HL-60/S4 treated with phorbol 12-myristate 13-acetate at 8.2 ng/mL for 4 days and 3 days (cell line): ENCODE measurements around the gene OMA1.
"Not testable (repeated sequence)": the region's sequence is repeated elsewhere in the genome, so short reads cannot be mapped to it uniquely, and the experiment has no call there.

Source experiments
- in situ Hi-C: fragments of 300-500 bp; cut with MboI; formaldehyde crosslinking; loops from 2 replicates; pipeline ENCODE4 v1.15.0; 2022; ENCODE audit warnings: low sequenced_read_pairs

The OMA1 gene

DNA sequence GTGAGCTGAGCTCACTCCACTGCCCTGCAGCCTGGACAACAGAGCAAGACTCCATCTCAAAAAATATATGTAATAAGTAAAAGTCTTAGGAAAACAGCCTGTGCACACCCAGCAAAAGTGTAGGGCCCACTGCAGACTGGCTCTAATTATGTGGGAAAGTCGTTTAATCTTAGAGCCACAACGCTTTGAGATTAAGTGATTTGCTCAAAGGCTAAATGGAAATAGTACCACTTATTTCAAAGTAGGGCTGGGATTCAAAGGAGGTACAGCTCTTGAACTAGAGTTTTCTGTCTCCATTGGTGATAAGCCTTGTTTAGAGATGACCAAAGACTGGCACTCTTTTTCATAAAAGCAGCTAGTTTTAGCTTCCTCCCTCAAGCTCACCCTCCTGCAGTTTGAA is 28.3 kb upstream of the OMA1 start:
- in situ Hi-C loops, result no loop called here

DNA sequence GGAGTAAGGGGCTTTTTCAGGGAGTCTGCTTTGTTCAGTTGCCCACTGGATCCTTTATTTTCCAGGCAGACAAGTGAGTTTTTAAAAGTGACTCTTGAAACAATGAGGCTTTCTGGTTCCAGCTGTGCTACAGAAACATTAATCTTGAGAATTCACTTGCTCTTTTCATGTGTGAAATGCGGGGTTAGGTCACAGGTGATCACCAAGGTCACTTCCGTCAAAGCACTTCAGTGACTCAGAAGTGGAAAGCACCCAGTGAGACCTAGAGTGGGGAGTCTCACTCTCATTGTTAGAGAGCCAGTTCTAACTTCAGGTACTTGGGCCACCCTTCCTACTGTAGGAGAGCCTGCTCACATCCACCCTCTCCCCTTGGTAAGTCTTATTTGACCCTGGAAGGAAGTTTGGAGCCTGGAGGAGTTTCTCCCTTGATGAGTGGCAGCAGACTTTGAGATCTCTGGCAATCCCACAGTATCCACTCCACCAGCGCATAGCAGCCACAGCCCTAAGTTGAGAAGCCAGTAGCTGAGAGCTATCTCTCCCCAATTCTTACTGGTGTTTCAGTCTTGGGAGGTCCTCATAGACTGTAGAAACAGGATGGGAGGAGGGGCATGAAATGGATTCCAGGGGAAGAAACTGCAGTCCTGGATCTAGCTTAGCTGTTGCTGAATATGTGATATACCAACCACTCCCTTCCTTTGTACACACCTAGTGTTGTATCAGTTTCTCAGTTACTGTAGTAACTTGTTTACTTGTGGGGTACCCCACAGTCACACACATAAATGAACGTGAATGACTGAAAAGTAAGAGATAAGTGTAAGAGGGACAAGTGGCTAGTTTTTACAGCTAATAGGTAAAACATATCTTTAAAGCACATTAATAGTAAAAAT is 27.4 kb upstream of the OMA1 start:
- in situ Hi-C loops, result no loop called here

DNA sequence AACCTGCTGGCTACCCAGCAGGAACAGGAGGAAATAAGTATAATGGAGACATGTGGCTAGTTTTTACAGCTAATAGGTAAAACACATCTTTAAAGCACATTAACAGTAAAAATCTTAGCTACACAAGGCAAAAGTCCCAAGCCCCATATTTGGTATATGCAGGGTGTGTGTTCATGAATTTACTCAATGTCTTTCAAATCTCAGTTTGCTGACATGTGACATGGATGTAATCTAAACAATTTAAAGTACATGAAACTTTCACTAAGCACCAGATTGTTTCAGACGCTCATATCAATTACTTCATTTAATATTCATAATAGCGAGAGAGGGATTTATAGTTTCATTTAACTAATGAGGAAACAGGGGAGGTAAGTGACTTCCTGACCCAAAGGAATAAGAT is 26.6 kb upstream of the OMA1 start:
- in situ Hi-C loops, result no loop called here

DNA sequence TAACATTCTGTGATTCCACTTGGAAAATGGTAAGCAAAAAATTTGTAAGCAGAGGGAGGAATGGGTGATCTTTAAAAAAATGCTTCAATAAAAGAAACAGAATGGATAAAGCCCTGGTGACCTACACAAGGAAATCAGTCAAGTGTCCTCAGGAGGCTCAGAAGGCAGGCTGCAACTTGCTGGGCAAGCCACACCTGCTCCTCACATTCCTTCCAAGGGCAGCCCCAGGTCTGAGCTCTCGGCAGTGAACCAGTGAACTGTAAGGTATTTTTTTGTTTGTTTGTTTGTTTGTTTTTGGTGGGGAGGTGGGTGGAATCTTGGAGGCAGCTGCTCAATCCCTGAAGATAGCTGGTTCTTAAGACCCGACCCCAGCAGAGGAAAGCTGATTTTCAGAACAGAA is 26.2 kb upstream of the OMA1 start:
- in situ Hi-C loops, result no loop called here

DNA sequence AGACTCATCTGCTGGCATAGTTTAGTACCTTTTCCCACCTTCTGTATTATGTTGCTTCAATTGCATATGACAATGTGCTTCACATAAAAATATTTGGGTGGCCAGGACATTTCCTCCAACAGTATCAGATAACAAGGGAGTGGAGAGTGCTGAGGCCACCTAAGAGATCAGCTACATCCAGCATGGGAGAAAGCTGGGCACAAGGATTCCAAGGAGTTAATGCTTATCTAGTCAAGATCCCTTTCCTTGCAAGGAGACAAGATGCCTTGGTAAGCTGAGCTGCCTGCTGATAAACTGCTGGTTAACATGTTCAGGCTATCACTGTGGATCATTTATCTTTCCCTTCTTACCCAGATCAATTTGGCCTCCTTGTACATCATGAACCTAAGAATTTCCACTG is 25.1 kb upstream of the OMA1 start:
- in situ Hi-C loops, result no loop called here

DNA sequence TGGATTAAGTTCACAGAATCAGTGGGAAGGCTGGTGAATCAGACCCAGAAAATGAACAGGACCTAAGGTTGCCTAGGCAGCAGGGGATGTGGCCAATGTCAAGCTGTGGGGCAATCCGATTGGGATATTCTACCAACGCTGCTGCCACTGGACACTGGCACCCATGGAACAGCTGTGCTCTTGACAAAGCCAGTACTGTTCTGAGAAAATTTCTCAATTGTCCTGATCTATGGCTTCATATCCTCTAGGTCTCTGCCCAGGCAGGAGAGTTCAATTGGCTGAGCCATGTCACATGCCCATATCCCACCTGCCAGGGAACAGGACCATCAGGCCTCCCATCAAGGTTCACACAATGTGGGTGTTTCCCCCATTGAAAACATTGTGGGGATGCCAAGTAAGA is 24.3 kb upstream of the OMA1 start:
- in situ Hi-C loops, result no loop called here

DNA sequence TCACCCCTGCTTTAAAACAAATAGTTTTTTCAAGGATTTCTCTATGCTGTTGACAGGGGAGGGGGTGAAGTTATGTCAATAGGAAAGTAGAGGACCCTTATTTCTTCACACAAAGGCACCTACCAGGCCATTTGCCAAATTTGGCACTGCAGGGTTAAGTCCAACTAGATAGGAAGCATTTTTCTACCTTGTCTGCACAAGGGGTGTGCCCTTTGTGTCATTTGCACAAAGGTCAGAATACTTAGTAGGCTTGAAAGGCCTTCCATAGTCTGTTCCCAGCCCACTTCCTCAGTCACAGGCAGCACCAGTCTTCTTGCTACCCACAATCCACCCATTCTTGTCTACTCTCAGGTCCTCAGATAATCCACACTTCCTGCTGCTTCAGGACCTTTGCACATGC is 23.6 kb upstream of the OMA1 start:
- in situ Hi-C loops, result no loop called here

DNA sequence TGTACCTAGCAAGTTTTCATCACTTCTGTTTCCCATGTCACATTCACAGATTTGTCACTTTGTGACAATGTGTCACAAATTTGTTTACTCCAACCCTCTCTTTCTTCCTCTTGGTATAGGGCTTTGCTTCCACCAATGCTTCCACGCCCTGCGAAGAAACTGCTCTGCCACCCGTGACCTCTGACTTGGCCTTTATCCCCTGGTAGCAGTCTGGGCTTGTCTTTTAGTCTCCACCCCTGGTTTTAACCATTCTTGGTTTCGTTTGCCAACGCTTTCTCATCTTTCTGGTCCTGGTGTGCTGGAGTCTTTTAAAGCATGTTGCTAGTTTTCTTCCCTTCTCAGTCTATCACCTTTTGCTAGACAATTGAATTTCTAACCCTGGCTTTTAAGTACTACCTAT is 22.4 kb upstream of the OMA1 start:
- in situ Hi-C loops, result no loop called here

DNA sequence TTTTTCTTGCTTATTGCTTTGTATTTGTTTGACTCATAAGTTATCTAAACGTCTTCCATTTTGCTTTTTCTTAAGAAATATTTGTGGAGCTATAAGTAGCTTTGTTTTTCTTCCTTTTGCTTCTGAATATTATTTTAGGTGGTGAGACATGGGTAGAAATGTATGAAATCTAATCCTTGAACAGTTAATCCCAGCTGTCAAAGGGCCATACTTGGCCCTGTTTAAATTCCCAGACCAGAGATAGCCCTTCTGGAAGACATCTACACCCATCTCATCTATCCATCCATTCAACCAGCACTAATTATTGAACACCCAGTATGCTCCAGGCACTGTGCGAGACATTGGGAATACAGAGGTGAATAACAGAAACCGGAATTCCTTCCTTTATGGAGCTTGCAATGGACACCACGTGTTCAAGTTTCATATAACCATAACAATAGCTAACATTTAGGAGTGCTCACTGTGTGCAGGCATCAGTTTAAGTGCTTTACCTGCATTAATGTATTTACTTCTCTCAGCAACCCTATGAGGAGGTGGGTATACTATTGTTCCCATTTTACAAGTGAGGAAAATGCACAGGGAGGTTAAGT is 21.8 kb upstream of the OMA1 start:
- in situ Hi-C loops, result no loop called here

DNA sequence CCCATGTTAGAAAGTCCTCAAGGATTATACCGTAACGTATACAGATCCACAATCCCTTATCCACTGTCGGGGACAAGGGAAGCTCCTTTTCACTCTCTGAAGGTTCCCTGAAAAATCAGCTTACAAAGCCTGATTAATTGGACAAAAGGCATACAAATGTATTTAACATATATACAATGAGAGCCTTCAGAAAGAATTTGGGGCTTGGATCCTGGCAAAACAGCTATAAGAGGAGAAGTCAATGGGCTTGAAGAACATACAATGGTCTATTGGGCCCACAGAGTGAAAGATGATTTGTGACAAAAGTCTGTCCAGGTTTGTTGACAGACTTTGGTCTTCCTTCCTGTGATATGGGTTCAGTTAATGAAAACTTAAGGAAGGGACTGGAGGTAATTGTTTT is 19.8 kb upstream of the OMA1 start:
- in situ Hi-C loops, result no loop called here

DNA sequence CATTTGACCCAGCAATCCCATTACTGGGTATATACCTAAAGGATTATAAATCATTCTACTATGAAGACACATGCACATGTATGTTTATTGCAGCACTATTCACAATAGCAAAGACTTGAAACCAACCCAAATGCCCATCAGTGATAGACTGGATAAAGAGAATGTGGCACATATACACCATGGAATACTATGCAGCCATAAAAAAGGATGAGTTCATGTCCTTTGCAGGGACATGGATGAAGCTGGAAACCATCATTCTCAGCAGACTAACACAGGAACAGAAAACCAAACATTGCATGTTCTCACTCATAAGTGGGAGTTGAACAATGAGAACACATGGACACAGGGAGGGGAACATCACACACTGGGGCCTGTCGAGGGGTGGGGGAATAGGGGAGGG is 17.2 kb upstream of the OMA1 start:
- in situ Hi-C loops, result not testable (repeated sequence)

DNA sequence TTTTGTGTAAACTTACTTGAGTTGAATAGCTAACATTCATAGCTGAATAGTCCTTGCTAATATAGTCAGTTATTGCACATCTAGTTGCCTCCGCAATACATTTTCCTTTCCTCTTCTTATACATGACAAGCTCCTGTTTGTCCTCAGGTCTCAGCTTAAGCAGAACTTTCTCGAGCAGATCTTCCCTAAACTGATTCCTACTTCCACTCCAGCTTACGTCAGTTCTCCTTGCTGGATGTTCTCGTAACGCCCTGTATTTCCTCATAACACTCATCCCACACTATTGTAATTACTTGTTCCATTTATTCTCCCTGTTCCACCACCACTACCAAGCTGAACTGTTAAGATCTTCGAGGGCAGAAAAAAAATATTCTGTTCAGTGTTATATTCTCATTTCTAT is 15.1 kb upstream of the OMA1 start:
- in situ Hi-C loops, result no loop called here

DNA sequence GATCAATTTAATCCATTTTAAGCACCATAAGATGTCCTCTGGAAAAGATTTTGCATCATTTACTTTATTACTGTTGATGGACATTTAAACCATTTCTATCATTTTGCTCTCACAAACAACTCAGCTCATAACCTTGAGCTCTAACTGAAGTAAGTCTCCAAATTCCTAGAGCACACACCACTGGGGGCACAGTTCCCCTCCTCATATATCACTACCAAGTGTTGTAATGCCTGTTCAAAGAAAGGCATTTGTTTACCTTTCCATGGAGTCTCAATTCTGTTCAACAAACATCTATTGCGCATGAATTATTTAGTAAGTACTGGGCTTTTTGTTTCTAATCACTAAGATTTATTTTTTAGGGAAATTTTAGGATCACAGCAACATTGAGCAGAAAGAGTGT is 8.9 kb upstream of the OMA1 start:
- in situ Hi-C loops, result no loop called here

DNA sequence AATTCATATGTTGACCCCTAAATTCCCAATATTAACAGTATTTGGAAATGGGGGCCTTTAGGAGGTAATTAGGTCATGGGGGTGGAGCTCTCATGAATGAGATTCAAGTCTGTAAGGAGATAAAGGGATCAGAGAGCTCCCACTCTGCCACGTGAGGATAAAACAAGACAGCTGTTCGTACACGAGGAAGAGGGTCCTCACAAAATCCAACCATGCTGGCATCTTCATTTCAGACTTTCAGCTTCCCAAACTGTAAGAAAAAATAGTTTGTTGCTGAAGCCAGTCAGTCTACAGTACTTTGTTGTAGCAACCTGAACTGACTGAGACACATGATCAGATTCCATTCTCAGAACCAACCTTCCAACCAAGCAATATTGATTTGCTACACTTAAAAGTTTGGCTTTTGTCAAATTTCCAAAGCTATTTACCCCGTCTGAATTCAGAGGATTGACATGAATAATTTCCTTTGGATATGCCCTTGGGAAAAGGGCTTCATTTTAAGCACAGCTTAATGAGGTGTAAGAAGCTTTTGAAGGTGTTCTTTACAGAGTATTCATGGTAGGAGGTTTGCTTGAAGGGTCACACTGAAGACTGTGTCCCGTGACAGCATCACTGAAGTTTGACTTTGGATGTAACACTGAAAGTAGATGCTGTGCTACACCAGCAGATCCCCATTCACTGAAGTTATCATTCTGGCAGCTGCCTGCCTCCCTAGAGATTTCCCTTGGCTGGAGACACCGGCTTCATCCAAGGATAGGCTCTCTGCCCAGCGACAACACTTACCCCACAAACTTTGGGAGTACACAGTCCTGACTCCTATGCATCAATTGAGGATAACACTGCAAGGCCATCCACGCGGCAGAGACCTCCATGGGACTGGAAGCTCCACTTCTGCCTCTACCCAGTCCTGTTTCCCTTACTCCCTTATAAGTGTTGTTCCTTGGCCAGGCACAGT is 4.9 kb upstream of the OMA1 start:
- in situ Hi-C loops, result no loop called here

DNA sequence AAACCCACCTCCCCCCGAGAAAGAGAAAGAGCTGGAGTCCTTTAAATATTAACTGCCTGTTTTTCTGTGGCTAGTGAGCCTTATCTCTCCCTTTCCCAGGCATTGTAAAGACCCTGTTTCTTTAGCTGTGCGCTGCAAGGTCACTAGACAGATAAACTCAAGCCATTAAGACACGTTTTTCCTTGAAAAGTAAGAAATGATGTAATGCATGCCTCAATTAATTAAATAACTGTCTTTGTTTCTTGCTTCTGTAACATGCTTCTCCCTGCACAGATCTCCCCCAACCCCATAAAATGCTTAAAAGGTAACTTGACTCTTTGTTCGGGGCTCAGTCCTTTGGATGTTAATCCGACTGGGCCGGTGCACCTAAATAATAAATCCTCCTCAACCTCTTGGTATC is 2.8 kb upstream of the OMA1 start:
- in situ Hi-C loops, result loop anchor here (25.0 kb wide), 1 partner anchor 88 kb away; no protein-coding TSS in a partner anchor

DNA sequence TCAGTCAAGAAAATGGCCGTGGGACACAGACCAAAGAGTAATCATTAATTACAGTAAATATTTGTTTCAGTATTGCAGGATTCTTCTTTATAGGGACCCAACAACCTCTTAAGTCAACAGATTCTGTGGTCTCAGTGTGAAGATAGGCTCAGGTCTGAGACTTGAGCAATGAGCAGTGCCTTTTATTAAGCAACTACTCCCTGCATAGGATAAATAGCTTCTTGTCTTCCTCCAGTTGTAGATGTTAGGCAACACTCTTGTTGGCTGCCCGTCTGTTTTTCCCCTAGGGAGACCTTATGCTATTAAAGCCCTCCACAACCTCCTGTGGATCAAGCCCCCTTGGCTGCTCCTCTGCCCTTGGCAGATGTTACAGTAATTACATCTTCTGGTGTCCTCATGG is 1.8 kb upstream of the OMA1 start:
- in situ Hi-C loops, result loop anchor here (25.0 kb wide), 1 partner anchor 89 kb away; no protein-coding TSS in a partner anchor

DNA sequence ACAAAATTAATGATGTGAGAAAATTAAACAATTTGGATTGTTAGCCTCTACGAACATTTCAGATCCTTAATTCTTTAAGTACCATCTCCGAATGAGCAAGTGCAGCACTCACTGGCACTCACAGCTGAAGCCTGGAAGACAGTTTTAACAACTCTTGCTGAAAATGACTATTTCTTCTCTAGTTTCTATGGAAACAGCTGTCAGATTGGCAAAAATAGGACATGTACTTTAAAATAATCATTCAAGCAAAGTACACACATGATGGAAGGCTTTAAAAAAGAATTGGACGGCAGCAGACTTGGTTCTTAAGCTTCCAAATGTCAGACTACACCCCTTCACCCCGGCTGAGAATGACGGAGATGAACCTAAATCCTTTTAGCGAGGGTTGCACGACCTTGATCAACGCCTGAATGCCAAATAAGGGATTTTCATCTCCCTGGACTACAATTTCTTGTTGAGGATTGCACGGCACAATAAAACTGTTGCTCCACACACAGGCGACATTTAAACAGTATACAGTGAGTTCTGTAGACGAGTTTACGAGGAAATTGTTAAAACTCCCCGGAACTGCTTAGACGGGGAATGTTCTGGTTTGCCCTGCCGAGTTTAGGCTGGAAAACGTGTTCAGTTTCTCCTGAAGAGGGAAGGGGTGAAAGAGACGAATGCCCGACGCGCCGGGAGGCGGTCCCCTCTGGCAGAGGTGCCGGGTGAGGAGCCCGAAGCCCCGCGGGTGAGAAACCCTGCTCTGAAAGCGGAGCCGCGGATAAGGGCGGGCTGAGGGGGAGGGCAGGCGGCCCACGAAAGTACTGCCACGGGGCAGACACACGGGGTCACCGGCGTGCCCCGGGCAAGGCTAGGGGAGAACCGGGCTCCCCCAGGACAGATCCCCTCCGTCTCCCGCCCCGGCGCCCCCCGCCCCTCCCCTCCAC is 671 bp downstream of the OMA1 start:
- in situ Hi-C loops, result loop anchor here (25.0 kb wide), 1 partner anchor 91 kb away; no protein-coding TSS in a partner anchor

DNA sequence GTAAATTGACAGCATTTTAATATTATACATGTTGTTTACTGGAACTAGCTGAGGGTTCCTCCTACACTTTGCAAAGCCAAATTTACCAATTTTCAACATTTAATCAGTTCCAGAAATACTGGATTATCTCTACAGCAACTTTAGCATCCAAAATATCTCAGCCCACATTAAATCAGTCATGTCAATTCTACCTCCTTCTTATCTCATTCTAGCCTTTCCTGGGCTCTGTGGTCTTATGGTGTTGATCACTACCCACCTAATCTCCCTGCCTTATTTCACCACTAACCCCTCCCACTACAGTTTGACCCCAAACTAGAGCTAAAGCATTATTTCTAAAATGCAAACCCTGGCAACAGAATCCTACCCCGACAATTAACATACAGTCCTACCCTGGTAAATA is 3.3 kb downstream of the OMA1 start:
- in situ Hi-C loops, result loop anchor here (25.0 kb wide), 1 partner anchor 94 kb away; no protein-coding TSS in a partner anchor

DNA sequence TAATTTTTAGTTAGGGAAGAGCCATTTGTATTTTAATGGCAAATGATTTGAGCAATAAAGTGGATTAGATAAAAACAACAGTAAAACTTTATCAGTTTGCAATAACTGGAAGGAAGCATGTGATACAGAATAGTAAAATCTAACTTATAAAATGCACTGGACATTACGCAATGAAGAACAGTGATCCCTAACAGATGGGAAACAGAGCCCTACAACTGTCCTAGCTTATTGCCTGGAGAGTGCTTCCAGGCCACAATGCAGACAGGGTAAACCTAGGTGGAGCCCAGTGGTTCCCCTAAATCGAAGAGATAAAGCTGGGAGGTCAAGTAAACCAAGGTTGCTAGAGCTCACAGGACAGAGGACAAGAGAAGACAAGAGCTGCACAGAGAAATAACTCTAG is 7.0 kb downstream of the OMA1 start:
- in situ Hi-C loops, result loop anchor here (25.0 kb wide), 1 partner anchor 98 kb away; no protein-coding TSS in a partner anchor

DNA sequence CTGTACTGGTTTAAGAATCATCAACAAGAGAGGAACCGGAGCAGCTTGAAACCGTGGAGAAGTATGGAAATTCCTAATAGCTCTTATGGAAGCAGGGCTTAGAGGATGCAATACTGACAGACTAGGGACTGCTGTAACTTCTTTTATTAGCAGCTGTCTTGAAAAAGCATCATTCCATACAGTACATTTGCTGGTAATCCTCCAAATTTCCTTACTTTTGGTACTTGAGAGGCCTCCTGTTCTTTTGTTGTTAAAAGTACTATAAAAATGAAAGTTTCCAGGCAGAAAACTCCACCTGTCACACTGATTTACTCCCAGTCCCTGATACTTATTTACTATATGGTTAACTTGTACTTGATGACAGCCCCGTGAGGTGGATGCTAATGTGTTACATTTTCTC is 7.7 kb downstream of the OMA1 start:
- in situ Hi-C loops, result loop anchor here (25.0 kb wide), 1 partner anchor 98 kb away; no protein-coding TSS in a partner anchor
